WTC11 (cell line): ENCODE results near the gene GRPEL1. TPM values are rescaled to one million over a fixed set of nuclear protein-coding genes. Genes with fewer than 3 reads are reported as not detected.

Experiments
- ATAC-seq: fragments of 200-7000 bp; cut with Tn5 transposase; 2 replicates; pipeline ENCODE4 v1.10.0; 2021; ENCODE audit warnings: mild to moderate bottlenecking, moderate library complexity
- CTCF ChIA-PET: fragments of 300-600 bp; sonication (Branson Sonifier 250); formaldehyde crosslinking; loops from one replicate; lab custom pipeline; 2021; ENCODE audit warnings: antibody characterized with exemption; lab: Charles Lee
- POLR2A ChIA-PET: fragments of 350-600 bp; sonication (Branson Sonifier 250); formaldehyde crosslinking; loops from one replicate; lab custom pipeline; 2021; ENCODE audit warnings: antibody characterized with exemption; lab: Charles Lee
- DNase-seq: peaks from one replicate; pipeline ENCODE4 v3.0.0; 2021; ENCODE audit warnings: low spot score
- H3K27ac Mint-ChIP-seq: 2 replicates; pipeline ENCODE4 v1.8.0; 2021; ENCODE audit warnings: mixed read lengths
- H3K27me3 Mint-ChIP-seq: 2 replicates; pipeline ENCODE4 v1.8.0; 2021; ENCODE audit warnings: low read depth, mild to moderate bottlenecking, moderate library complexity, mixed read lengths
- H3K36me3 Mint-ChIP-seq: 2 replicates; pipeline ENCODE4 v1.8.0; 2021; ENCODE audit warnings: mixed read lengths
- H3K4me1 Mint-ChIP-seq: 2 replicates; pipeline ENCODE4 v1.8.0; 2022; ENCODE audit warnings: mixed read lengths
- H3K4me3 Mint-ChIP-seq: 2 replicates; pipeline ENCODE4 v1.8.0; 2021; ENCODE audit warnings: mild to moderate bottlenecking, moderate library complexity, mixed read lengths
- H3K9me3 Mint-ChIP-seq: 2 replicates; pipeline ENCODE4 v1.8.0; 2021; ENCODE audit warnings: mixed read lengths
- AFF4 ChIP-seq: sonication (generic); formaldehyde crosslinking; IDR thresholded peaks from 2 replicates; pipeline ENCODE4 v1.8.1; 2023; ENCODE audit warnings: mild to moderate bottlenecking, missing genetic modification reagents, borderline replicate concordance
- CTCF ChIP-seq: fragments of 200-600 bp; IDR thresholded peaks from 2 replicates; pipeline ENCODE4 v1.8.0; 2022; ENCODE audit warnings: antibody characterized with exemption
- JAZF1 ChIP-seq: fragments of 250-450 bp; sonication (Bioruptor Pico); IDR thresholded peaks from 2 replicates; pipeline ENCODE4 v1.9.0; 2021; ENCODE audit warnings: moderate library complexity, mild to moderate bottlenecking, inconsistent platforms
- KAT7 ChIP-seq: sonication (generic); formaldehyde crosslinking; IDR thresholded peaks from 2 replicates; pipeline ENCODE4 v1.8.1; 2023; ENCODE audit warnings: missing genetic modification reagents, mild to moderate bottlenecking, borderline replicate concordance
- MLX ChIP-seq: sonication (generic); formaldehyde crosslinking; IDR thresholded peaks from 2 replicates; pipeline ENCODE4 v1.8.1; 2023; ENCODE audit warnings: mild to moderate bottlenecking, missing genetic modification reagents, moderate library complexity
- NFYB ChIP-seq: sonication (generic); formaldehyde crosslinking; conservative IDR thresholded peaks from 2 replicates; pipeline ENCODE4 v1.8.0; 2022; ENCODE audit warnings: low read depth, missing genetic modification reagents
- PRDM15 ChIP-seq: sonication (generic); formaldehyde crosslinking; IDR thresholded peaks from 2 replicates; pipeline ENCODE4 v1.8.0; 2022; ENCODE audit warnings: missing genetic modification reagents
- RELA ChIP-seq: sonication (generic); formaldehyde crosslinking; IDR thresholded peaks from 2 replicates; pipeline ENCODE4 v1.8.1; 2022; ENCODE audit warnings: missing genetic modification reagents, mild to moderate bottlenecking, borderline replicate concordance
- RORB ChIP-seq: fragments of 250-450 bp; sonication (Bioruptor Pico); IDR thresholded peaks from 2 replicates; pipeline ENCODE4 v1.9.0; 2021; ENCODE audit warnings: mild to moderate bottlenecking
- SOX15 ChIP-seq: fragments of 250-450 bp; sonication (Bioruptor Pico); IDR thresholded peaks from 2 replicates; pipeline ENCODE4 v1.9.0; 2021; ENCODE audit warnings: mild to moderate bottlenecking
- ZNF121 ChIP-seq: sonication (generic); formaldehyde crosslinking; IDR thresholded peaks from 2 replicates; pipeline ENCODE4 v1.8.0; 2023; ENCODE audit warnings: missing genetic modification reagents
- ZNF138 ChIP-seq: sonication (generic); formaldehyde crosslinking; conservative IDR thresholded peaks from 2 replicates; pipeline ENCODE4 v1.8.1; 2022; ENCODE audit warnings: mild to moderate bottlenecking, moderate library complexity, missing genetic modification reagents
- total RNA-seq: library from RNA; stranded (reverse); gene quantifications from 3 replicates; pipeline ENCODE4 v1.2.3, GENCODE V29; 2021
- TF ChIP-seq, protein P1 (sequence below): sonication (generic); formaldehyde crosslinking; IDR thresholded peaks from 2 replicates; pipeline ENCODE4 v1.8.1; 2022; ENCODE audit warnings: missing genetic modification reagents, borderline replicate concordance
- TF ChIP-seq, protein P2 (sequence below): sonication (generic); formaldehyde crosslinking; IDR thresholded peaks from 2 replicates; pipeline ENCODE4 v1.8.0; 2022; ENCODE audit warnings: mild to moderate bottlenecking, missing genetic modification reagents
- TF ChIP-seq, protein P3 (sequence below): sonication (generic); formaldehyde crosslinking; IDR thresholded peaks from 2 replicates; pipeline ENCODE4 v1.8.0; 2022; ENCODE audit warnings: mild to moderate bottlenecking, missing genetic modification reagents
- TF ChIP-seq, protein P4 (sequence below): fragments of 250-450 bp; sonication (Bioruptor Pico); IDR thresholded peaks from 2 replicates; pipeline ENCODE4 v1.8.0; 2021; ENCODE audit warnings: mild to moderate bottlenecking

GRPEL1 gene
- total RNA-seq, 1 experiment from 2014 or later, result 50.0 TPM

DNA sequence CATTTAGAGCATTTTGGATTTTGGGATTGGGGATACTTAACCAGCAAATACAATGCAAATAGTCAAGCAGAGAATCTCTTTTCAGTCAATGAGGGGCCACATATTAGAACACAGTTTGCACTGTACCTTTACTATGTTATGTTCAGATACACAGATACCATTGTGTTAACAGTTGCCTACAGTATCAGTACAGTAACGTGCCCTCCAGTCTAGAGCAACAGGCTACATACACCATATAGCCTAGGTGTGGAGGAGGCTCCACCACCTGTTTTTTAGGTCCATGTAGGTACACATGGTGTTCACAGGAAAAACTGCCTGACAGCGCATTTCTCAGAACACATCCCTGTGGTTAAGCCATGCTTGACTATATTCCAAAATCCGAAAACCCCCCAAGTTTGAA is 9.1 kb downstream of the GRPEL1 start (continued):
- TF ChIP-seq PRDM15 (CRISPR knock-in tag), result no peak
- TF ChIP-seq SOX15, result no peak
- no peak for TF ChIP-seq RORB (CRISPR knock-in tag)
- no peak for TF ChIP-seq NFYB (CRISPR knock-in tag)
- no peak for TF ChIP-seq RELA (CRISPR knock-in tag)
- no peak for TF ChIP-seq MLX (CRISPR knock-in tag)
- no peak for TF ChIP-seq ZNF121 (CRISPR knock-in tag)
- no peak for TF ChIP-seq JAZF1 (CRISPR knock-in tag)
- TF ChIP-seq ZNF138 (CRISPR knock-in tag), result no peak

DNA sequence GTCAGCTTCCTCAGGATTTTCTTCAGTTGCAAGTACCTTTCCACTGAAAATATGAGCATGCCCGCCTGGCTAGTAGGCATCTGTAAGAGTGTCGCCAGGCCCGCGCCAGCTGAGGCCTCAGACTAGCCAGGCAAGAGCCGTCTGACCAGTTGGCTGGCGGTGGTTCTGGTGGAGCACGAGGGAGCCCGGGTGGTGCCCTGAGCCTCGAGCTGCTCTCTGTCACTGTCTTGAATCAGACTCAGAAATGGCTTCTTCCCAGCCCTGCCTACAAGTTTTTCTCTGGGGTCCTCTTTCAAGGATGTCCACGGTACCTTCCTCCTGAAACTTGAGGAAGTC is 11.9 kb downstream of the GRPEL1 start:
- no peaks in the 10 kb centered on the region for H3K27me3 Mint-ChIP-seq
- POLR2A ChIA-PET, result no interaction called here
- TF ChIP-seq CTCF (no peak), ZNF138 (CRISPR knock-in tag) (no peak), KAT7 (CRISPR knock-in tag) (no peak), AFF4 (CRISPR knock-in tag) (no peak)
- TF ChIP-seq, protein P1, sequence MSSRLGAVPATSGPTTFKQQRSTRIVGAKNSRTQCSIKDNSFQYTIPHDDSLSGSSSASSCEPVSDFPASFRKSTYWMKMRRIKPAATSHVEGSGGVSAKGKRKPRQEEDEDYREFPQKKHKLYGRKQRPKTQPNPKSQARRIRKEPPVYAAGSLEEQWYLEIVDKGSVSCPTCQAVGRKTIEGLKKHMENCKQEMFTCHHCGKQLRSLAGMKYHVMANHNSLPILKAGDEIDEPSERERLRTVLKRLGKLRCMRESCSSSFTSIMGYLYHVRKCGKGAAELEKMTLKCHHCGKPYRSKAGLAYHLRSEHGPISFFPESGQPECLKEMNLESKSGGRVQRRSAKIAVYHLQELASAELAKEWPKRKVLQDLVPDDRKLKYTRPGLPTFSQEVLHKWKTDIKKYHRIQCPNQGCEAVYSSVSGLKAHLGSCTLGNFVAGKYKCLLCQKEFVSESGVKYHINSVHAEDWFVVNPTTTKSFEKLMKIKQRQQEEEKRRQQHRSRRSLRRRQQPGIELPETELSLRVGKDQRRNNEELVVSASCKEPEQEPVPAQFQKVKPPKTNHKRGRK, result no peak
- TF ChIP-seq, protein P2, sequence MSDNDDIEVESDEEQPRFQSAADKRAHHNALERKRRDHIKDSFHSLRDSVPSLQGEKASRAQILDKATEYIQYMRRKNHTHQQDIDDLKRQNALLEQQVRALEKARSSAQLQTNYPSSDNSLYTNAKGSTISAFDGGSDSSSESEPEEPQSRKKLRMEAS (CRISPR knock-in tag), result no peak
- TF ChIP-seq, protein P3, sequence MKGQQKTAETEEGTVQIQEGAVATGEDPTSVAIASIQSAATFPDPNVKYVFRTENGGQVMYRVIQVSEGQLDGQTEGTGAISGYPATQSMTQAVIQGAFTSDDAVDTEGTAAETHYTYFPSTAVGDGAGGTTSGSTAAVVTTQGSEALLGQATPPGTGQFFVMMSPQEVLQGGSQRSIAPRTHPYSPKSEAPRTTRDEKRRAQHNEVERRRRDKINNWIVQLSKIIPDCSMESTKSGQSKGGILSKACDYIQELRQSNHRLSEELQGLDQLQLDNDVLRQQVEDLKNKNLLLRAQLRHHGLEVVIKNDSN, result no peak
- TF ChIP-seq, protein P4, sequence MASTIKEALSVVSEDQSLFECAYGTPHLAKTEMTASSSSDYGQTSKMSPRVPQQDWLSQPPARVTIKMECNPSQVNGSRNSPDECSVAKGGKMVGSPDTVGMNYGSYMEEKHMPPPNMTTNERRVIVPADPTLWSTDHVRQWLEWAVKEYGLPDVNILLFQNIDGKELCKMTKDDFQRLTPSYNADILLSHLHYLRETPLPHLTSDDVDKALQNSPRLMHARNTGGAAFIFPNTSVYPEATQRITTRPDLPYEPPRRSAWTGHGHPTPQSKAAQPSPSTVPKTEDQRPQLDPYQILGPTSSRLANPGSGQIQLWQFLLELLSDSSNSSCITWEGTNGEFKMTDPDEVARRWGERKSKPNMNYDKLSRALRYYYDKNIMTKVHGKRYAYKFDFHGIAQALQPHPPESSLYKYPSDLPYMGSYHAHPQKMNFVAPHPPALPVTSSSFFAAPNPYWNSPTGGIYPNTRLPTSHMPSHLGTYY (CRISPR knock-in tag), result no peak
- DNase-seq (no peak), ATAC-seq (no peak)
- H3K36me3 Mint-ChIP-seq, result peaks cover 38% of the 10 kb centered on the region
- H3K9me3 Mint-ChIP-seq, result no peaks in the 10 kb centered on the region
- H3K4me3 Mint-ChIP-seq, result no peak overlapping the region
- peaks cover 4% of the 10 kb centered on the region for H3K4me1 Mint-ChIP-seq
- peak overlapping the region; percentile 57; the same call in 1 of the 2 replicates for H3K27ac Mint-ChIP-seq
- CTCF ChIA-PET, result interaction anchor here (1.8 to 3.4 kb wide), 3 partner anchors 13 to 15 kb away, joined by 5 to 25 read pairs (median 10); partner anchors contain the start of gene TADA2B
